Ovary (tissue), 9 donors: ENCODE data around the gene PDP2. TPM values are rescaled to one million over a fixed set of nuclear protein-coding genes. Genes with fewer than 3 reads are reported as not detected.

ENCODE experiments used
- DNase-seq, 5 donors: peaks; one replicate each; pipeline ENCODE4 v3.0.0-alpha.2; 2019 to 2020
- H3K27ac ChIP-seq, 2 donors: fragments of 200-600 bp; one replicate each; pipeline versions ENCODE4 v1.5.1 to v1.8.0; 2019 to 2022
- H3K27me3 ChIP-seq: fragments of 200-600 bp; one replicate; pipeline ENCODE4 v1.8.0; 2022
- H3K36me3 ChIP-seq: fragments of 200-600 bp; sonication (generic); one replicate; pipeline ENCODE4 v1.5.1; 2019
- H3K4me1 ChIP-seq: one replicate; pipeline ENCODE4 v1.8.1; 2013; ENCODE audit warnings: mild to moderate bottlenecking, moderate library complexity; ENCODE audit not compliant: insufficient read depth
- H3K4me3 ChIP-seq: fragments of 200-600 bp; sonication (generic); one replicate; pipeline ENCODE4 v1.5.1; 2017
- H3K9me3 ChIP-seq, 2 donors: fragments of 200-600 bp in 1 of 2; sonication (generic) in 1 of 2; one replicate each; pipeline versions ENCODE4 v1.5.1 to v1.8.1; 2013 to 2019; ENCODE audit warnings: mild to moderate bottlenecking in 1 of 2, moderate library complexity in 1 of 2
- CTCF ChIP-seq, 3 donors: fragments of 450-650 bp in 2 of 3; fragments of 200-600 bp in 1 of 3; IDR thresholded peaks; one replicate each; pipeline versions ENCODE4 v1.5.1 to v1.8.0; 2016 to 2022; ENCODE audit warnings: antibody characterized with exemption in 3 of 3, mild to moderate bottlenecking in 1 of 3
- EP300 ChIP-seq: sonication (generic); formaldehyde crosslinking; IDR thresholded peaks from one replicate; pipeline ENCODE4 v1.6.1; 2017; ENCODE audit warnings: antibody characterized with exemption
- POLR2A ChIP-seq: fragments of 450-650 bp; IDR thresholded peaks from one replicate; pipeline ENCODE4 v1.6.1; 2017; ENCODE audit warnings: antibody characterized with exemption, mild to moderate bottlenecking, moderate library complexity
- WGBS, 3 donors: extraction: QIAGEN DNeasy Blood & Tissue Kit in 1 of 3; methylation state at CpG; one replicate each; pipeline versions ENCODE4 v1.1.5 to v1.1.7; 2013 to 2017; 5-methylcytosine and 5-hydroxymethylcytosine counted together
- intact Hi-C, 4 donors: fragments of 100-400 bp; cut with DNase I; formaldehyde crosslinking; loops; one replicate each; pipeline versions ENCODE4 v1.11.0 to v1.15.1; 2022 to 2023
- polyA plus RNA-seq, 2 donors: library from polyadenylated mRNA; stranded (reverse); fragments of 200-250 nt in 1 of 2; fragments of 350-450 nt in 1 of 2; fragmentation: Illumina TruSeq in 1 of 2; extraction: RNeasy Lipid Tissue Mini Kit (QIAGEN cat#74804) in 1 of 2; gene quantifications; one replicate each; pipeline ENCODE4 v1.2.3, GENCODE V29; 2013 to 2014
- total RNA-seq, 7 donors: library from RNA; depleted of rRNA in 2 of 7; stranded (reverse); fragments of >200 nt in 2 of 7; fragmentation: NEBNext Ultra II Directional in 3 of 7; extraction: Animal tissue kit (Norgen Biotek cat#: 25700) in 3 of 7; gene quantifications; one replicate each; pipeline versions ENCODE4 v1.1.0 to v1.2.4, GENCODE V29; 2016 to 2023
- donor health status: DM: no; HTN: no; CAD: no; lungs with moderate emphysema.
- donor health status: DM: no; HTN: no; CAD: no.
- donor health status: Bipolar disorder and iron deficiency.
- donor health status: DM: yes; HTN: yes; CAD: no.
- donor health status: DM: no; HTN: no; CAD: no.
- donor health status: DM: yes; HTN: yes; CAD: no.

PDP2 gene
- total and polyA plus RNA-seq, 9 donors: 3.9 to 27.9 (median 18.5) TPM

- WGBS, 3 donors: 8 to 13% (median 12%) methylated on average over 44 of the region's 44 CpGs
- Histone ChIP-seq H3K4me3 (peak within 1 kb of the TSS; percentile 99), H3K4me1 (peaks cover 14% of the 10 kb centered on the region), H3K36me3 (no peaks in the 10 kb centered on the region), H3K27ac (peak within 1 kb of the TSS; percentile 43 to 87), H3K9me3 (no peaks in the 10 kb centered on the region), H3K27me3 (no peaks in the 10 kb centered on the region)
- intact Hi-C loops: loop anchor here in 1 of 4 donors (10.0 kb wide), 2 partner anchors 59 to 529 kb away; no protein-coding TSS in a partner anchor
- peak in 2 of 5 donors; percentile 49 to 60 for DNase-seq
- TF ChIP-seq EP300 (no peak), POLR2A (no peak), CTCF (IDR thresholded peaks at IDR 0.05) (no peak)
Measured at GRCh38 chr16:66935314-66936011, 55.1 kb downstream of the PDP2 start, which contains the start of gene CES2. TSS of gene CES2 (plus strand) at chr16:66935516. CDS start at chr16:66935636, 120 bp downstream.

- Histone ChIP-seq H3K27ac (no peak overlapping the region), H3K4me3 (no peak overlapping the region)
- 52 to 61% (median 56%) methylated on average over 6 of the region's 6 CpGs for WGBS, 3 donors
Measured at GRCh38 chr16:66936462-66936861, 56.1 kb downstream of the PDP2 start.

GRCh38 chr16:66936889-66937554, 56.7 kb downstream of the PDP2 start:
- no peak for DNase-seq
- WGBS, 3 donors: 87 to 93% (median 92%) methylated on average over 4 of the region's 4 CpGs
- H3K4me3 ChIP-seq: no peak overlapping the region
- TF ChIP-seq POLR2A: no peak
- no peak for TF ChIP-seq CTCF (IDR thresholded peaks at IDR 0.05)
- TF ChIP-seq EP300: no peak
- H3K27me3 ChIP-seq: no peaks in the 10 kb centered on the region
- H3K27ac ChIP-seq: no peak overlapping the region
- H3K4me1 ChIP-seq: peaks cover 14% of the 10 kb centered on the region
- no peaks in the 10 kb centered on the region for H3K36me3 ChIP-seq
- H3K9me3 ChIP-seq: no peaks in the 10 kb centered on the region
- intact Hi-C loops: loop anchor here in 1 of 4 donors (10.0 kb wide), 2 partner anchors 58 to 528 kb away; no protein-coding TSS in a partner anchor

More at GRCh38 chr16:66936462-66936861, 56.1 kb downstream of the PDP2 start:
- Histone ChIP-seq H3K36me3 (no peaks in the 10 kb centered on the region), H3K27me3 (no peaks in the 10 kb centered on the region), H3K4me1 (peaks cover 14% of the 10 kb centered on the region), H3K9me3 (no peaks in the 10 kb centered on the region)
- no peak for TF ChIP-seq POLR2A
- TF ChIP-seq CTCF (IDR thresholded peaks at IDR 0.05): no peak
- no peak for TF ChIP-seq EP300
- intact Hi-C loops: loop anchor here in 1 of 4 donors (10.0 kb wide), 2 partner anchors 58 to 528 kb away; no protein-coding TSS in a partner anchor
- no peak for DNase-seq

- Histone ChIP-seq H3K9me3 (no peaks in the 10 kb centered on the region), H3K4me3 (no peak overlapping the region), H3K27me3 (no peaks in the 10 kb centered on the region), H3K27ac (no peak overlapping the region), H3K36me3 (no peaks in the 10 kb centered on the region), H3K4me1 (peaks cover 14% of the 10 kb centered on the region)
- intact Hi-C loops: loop anchor here in 1 of 4 donors (10.0 kb wide), 2 partner anchors 57 to 527 kb away; no protein-coding TSS in a partner anchor
- TF ChIP-seq EP300 (no peak), POLR2A (no peak), CTCF (IDR thresholded peaks at IDR 0.05) (no peak)
- 86 to 92% (median 90%) methylated on average over 10 of the region's 10 CpGs for WGBS, 3 donors
- DNase-seq: no peak
Measured at GRCh38 chr16:66937725-66938337, 57.5 kb downstream of the PDP2 start.
